ENCODE results near the gene OAS1.
A peak's percentile ranks its signal among the peaks of the same experiment; 100 is the strongest.
"Not testable (repeated sequence)": the region's sequence is repeated elsewhere in the genome, so short reads cannot be mapped to it uniquely, and the experiment has no call there.

OAS1 gene

DNA sequence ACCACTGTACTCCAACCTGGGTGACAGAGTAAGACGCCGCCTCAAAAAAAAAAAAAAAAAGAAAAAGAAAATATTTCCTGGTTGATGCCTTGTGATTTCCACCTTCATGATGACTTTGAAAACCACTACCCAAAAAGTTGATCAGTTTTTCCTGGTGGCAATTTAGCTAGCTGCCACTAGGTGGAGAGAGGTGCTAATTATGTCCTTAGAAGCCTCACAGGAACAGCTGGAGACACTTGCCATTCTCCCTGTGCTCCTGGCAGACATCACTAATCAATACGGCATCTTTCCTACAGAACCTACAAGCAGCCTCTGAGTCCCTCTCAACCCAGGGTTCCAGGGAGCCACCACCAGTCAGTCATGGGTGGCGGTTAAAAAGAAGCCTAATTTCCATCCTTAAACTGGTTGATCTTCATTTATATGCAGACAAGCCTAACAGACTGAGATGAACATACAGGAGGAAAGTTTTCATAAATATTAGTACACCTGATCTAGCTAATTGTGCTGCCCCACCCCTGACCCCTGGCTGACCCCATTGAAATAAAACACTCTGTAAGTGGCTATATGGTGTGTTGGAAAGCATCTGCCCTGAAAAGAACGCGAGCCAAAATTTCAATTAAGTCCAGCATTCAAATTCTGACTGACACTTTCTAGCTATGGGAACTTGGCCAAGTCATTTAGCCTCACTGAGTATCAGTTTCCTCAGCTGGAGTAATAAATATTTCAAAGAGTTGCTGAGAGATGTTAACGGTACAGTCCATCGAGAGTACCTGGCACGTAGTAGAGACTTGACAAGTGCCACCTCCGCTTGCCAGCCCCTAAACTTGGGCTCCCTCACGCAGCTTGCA, 6.2 kb upstream of the OAS1 start:
- peak; percentile 29 for DNase-seq

DNA sequence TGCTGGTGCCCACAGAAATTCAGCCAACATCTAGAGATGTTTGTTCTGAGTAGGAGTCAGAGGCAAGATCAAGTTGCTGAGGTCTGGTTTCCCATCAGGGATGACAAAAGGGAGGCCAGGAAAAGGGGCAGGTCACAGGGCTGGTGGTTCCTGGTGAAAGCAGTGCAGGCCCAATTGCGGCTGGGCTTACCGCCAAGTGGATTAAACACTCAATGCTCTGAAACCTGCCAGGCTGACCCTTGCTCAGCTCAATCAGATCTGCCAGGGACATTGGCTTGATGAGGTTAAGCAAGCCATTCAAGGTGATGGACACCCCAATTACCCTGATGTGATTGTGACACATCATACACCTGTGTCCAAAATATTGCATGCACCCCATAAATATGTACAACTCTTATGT, 5.5 kb upstream of the OAS1 start:
- no peak for DNase-seq

DNA sequence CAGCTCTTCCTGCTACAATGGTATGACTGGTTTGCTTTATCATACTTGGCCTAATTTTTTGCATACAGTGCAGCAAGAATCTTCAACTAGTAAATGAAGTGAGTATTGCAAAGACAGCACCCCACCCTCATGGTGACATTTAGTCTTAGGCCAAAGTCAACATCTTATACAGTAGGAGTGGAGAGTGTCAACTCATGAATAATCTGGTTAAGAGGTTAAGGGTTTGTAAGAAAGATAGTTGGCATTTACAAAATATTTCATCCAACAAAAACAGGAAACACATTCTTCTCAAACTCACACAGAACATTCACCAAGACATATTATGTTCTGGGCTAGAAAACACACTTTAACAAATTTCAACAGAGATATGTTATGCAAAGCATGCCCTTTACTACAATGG, 2.2 kb upstream of the OAS1 start:
- no peak for DNase-seq

DNA sequence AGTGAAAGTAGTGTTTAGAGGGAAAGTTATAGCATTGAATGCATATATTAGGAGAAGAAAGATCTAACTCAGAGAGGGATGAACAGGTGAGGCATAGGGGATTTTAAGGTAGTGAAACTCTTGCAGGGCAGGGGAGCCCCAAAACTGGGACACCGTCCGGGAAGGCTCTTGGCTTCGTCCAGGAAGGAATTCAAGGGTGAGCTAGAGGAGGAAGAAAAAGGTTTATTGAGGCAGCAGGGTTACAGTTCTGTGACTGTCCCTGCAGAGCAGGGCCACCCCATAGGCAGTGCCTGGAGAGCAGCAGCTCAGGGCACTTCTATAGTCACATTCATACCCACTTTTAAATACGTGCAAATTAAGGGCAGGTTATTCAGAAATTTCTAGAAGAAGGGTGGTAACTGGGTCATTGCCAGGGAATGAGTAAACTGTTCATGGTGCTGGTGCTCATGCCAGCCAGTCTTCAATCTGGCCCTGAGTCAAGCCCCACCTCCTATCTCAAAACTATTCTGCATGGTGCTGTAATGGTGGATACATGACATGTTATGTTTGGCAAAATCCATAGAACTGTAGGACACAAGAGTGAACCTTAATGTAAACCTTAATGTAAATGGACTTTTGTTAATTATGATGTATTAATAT, 1.2 kb upstream of the OAS1 start:
- DNase-seq: no peak

DNA sequence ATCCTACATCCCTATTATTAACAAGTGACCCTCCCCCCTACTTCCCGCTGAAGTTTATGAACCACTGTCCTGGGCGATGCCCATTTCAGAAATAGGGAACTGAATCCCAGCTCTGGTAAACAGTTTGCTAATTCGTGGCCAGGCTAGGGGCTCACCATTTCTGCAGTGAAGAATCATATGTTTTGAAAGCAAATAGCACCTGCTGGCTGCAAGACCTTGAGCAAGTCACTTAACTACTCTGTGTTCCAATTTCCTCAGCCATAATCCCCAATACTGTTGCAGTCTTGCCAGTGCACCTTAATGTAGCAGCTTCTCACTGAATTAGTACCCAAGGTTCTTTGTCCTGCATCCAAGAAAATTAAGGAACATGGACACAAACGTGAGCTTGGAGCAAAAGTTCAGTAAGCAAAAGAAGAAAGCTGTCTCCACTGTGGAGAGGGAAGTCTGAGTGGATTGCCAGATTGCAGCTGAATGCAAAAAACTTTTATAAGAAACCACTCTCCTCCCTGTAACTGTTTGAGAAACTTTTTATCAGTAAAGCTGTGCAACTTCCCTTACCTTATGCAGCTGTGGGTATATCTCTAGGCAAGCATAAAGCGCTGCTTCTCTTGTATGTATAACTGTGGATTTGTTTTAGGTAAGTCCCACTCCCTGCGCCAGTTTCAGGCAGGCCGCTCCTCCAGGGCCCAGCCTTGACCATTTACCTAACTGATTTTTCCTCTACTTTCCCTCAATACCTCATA, 824 bp downstream of the OAS1 start:
- peak; percentile 28 for DNase-seq

DNA sequence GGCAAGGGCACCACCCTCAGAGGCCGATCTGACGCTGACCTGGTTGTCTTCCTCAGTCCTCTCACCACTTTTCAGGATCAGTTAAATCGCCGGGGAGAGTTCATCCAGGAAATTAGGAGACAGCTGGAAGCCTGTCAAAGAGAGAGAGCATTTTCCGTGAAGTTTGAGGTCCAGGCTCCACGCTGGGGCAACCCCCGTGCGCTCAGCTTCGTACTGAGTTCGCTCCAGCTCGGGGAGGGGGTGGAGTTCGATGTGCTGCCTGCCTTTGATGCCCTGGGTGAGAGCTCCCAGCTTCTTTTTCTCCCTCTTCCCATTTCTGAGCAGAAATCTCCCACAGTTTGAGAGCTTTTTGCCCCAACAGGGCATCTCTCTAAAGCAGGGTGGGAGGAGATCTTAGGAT, 1.8 kb downstream of the OAS1 start:
- no peak for DNase-seq

DNA sequence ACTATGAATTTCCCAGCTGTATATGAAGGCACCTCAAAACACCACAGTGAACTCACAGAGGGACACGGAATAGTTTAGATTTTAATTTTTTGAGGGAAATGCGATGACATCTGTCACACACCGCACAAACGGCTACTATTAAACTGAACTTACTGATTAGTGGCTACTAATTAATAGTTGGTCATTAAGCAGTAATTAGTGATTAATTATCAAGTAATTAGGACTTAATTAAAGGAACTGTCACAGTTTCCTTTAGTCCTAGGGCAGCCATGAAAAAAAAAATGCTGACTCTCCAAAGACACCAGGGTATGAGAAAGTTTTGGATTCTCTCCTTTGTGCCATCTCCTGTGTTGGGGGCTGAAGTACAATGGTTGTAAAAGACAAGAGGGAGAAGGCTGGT, 2.9 kb downstream of the OAS1 start:
- no peak for DNase-seq

DNA sequence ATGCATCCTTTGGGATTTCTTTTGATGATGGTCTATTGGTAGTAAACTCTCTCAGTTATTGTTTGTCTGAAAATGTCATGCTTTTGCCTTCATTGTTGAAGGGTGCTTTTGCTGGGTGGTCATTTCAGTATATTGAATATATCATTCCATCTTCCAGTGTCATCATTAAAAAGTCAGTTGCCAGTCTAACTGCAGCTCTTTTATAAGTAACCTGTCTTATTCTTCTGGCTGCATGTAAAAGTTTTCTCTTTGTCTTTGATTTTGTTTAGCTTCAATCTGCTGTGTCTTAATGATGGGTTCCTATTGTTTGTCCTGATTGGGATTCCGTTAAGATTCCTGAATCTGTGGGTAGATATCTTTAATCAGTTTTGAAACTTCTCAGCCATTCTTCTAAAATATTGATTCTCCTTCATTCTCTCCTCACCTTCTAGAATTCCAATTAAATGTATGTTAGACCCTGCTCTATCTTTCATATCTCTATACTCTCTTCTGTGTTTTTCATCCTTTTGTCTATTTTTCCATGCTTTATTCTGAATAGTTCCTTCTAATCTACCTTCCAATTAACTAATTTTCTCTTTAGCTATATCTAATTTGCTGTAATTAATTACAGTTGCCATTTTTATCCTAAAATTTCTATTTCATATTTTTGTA, 6.4 kb downstream of the OAS1 start:
- DNase-seq: no peak

DNA sequence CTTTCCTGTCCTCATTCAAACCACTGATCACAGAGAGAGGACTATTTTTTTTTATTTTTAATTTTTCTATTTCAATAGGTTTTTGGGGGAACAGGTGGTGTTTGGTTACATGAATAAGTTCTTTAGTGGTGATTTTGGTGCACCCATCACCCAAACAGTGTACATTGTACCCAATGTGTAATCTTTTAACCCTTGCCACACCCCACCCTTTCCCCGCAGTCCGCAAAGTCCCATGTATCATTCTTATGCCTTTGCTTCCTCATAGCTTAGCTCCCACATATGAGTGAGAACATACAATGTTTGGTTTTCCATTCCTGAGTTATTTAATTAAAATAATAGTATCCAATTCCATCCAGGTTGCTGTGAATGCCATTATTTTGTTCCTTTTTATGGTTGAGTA, 7.1 kb downstream of the OAS1 start:
- DNase-seq: not testable (repeated sequence)

DNA sequence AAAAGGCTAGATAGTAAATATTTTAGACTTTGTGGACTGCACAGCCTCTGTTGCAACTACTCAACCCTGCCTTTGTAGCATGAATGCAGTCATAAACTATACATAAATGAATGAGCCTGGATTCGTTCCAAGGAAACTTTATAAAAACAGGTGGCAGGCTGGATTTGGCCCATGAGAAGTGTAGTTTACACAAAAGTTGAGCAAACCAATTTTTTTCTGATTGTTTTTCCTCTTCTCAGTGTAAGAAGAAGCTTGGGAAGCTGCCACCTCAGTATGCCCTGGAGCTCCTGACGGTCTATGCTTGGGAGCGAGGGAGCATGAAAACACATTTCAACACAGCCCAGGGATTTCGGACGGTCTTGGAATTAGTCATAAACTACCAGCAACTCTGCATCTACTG, 9.5 kb downstream of the OAS1 start:
- DNase-seq: no peak

DNA sequence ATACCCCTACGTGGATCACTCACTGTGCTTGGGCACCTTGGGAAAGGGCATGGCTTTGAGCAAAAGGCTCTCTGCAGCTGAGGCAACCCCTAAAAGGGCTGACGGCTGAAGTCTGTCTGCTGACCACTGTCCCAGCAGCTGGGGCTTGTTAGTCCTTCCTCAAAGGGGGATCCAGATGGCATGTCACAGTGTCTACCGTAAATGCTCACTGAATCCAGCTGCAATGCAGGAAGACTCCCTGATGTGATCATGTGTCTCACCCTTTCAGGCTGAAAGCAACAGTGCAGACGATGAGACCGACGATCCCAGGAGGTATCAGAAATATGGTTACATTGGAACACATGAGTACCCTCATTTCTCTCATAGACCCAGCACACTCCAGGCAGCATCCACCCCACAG, 12.4 kb downstream of the OAS1 start:
- DNase-seq: no peak

DNA sequence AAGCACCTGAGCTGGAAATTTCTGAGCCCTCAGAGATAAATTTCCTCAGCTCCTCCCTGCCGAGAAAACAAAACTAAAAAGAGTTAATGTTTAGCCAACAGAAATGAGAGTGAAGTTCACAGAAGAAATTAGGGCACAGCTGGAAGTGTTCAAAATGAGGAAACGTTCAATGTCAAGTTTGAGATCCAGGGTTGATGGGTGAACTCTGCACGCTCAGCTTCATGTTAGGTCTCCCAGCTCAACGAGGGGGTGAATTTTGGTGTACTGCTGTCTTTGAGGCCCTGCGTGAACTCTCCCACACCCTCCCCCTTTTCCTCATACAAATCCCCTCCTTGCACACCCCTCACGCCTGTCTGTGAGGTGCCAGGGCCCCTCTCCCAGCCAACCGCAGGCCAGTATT, 18.2 kb downstream of the OAS1 start:
- DNase-seq: no peak

DNA sequence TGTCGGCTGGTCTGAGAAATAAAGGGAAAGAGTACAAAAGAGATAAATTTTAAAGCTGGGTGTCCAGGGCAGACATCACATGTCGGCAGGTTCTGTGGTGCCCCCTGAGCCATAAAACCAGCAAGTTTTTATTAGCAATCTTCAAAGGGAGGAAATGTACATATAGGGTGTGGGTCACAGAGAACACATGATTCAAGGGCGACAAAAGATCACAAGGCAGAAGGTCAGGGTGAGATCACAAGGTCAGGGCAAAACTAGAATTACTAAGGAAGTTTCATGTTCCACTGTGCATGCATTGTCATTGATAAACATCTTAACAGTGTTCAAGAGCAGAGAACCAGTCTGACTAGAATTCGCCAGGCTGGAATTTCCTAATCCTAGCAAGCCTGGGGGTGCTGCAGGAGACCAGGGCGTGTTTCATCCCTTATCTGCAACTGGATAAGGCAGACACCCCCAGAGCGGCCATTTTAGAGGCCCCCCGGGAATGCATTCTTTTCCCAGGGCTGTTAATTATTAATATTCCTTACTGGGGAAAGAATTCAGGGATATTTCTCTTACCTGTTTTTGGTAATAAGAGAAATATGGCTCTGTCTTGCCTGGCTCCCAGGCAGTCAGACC, 19.8 kb downstream of the OAS1 start:
- not testable (repeated sequence) for DNase-seq

DNA sequence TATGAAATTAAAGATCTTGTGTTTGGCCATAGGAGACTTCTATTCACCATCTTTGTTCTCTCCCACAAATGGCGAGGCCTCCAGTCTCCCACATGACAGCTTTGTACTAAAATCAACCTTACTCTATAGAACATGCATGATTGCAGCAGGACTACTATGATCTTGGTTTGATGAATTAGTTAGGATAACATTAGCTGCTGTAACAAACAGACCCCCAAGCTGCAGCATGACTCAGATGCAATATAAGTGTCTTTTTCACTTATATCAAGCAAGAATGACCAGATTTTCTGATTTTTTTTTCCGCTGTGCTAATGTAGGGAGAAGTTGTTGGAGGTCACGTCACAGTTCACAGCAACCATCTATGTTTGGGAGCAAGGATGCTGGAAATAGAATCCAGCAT, 20.7 kb downstream of the OAS1 start:
- no peak for DNase-seq

DNA sequence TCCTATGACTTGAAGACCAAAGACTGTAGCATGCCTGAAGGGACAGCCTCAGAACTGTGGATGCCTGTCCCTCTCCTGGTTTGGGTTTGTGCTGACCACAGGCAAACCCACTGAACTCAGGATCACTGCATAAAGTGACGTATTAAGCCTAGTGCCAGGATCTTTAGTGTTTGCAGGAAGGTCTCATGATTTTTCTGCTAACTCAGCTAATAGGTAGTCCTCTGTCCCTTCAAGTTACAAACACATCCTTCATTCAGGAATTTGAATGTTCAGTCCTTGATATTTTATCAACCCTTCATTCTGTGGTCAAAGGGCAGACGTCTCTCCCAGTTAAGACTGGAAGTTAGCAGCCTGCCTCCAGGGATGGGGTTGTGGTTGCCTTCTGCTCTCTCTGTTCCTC, 21.2 kb downstream of the OAS1 start:
- DNase-seq: no peak

DNA sequence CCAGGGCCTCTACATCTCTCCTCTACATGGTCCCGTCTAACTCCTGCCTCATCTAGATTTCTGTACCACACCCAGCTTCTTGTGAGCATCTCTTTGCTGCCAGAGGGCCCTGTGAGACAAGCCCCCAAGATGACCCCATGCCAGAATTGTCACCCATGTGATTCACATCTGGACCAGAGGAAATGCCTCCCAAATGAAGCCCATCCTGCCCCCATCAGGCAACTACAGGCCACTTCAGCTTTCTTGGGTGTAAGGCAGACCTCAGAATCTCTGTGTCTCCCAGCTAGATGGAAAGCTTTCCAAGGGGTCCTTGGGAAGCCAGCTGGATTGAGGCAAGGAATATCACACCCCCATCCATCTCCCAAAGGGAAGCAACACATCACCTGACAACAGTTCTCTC, 22.2 kb downstream of the OAS1 start:
- DNase-seq: no peak

DNA sequence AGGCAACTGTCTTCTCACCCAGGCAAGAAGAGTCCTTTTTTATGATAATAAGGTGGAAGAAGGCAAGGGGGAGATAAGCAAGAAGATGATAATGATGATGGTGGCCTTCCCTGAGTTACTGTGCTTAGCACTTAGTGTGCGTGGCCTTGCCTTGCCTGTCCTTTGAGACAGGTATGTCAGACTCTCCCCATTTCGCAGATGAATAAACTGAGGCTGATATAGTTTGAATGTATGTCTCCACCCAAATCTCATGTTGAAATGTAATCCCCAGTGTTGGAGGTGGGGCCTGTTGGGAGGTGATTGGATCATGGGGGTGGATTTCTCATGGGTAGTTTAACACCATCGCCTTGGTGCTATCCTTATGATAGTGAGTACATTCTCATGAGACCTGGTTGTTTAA, 23.0 kb downstream of the OAS1 start:
- DNase-seq: no peak

DNA sequence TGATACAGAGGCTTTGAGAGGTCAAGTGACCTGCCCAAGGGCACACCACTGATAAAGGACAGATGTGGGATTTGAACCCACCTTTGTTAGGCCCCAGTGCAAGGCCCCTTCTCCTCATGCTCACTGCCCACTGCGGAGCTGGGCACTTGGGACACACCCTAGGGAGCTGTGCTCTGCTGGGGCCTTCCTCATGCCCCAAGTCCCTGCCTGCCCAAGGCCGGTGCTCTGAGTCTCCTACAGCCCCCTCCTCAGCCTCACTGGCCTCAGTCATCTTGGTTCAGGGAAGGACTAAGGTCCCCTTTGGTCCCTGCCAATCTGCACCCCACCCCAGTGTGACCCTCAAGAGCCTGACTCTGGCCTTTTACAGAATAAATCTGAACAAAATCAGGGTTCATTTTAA, 23.6 kb downstream of the OAS1 start:
- DNase-seq: no peak

DNA sequence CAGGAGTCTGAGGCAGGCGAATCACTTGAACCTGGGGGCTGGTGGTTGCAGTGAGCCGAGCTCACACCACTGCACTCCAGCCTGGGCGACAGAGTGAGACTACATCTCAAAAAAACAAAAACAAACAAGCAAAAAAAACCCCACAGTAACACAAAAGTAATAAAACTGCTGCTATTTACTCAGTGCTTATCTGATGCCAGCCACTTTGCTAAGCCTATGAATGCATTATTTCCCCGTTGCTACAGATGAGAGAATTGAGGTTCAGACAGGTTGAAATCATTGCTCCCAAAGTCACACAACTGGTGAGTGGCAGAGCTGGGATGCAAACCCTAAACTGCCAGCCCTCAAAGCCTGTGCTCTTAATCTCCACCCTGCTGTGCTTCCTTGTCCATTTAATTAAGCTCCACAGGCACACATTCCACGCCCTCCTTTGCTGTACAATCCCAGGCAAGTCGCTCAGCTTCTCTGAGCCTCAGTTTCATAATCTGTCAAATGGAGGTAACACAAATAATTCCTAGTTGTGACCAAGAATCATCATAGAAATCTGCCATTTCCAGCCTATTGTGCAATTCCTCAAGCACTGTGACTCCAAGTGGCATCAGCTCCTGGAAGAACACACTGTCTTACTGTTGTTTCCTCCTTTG, 25.8 kb downstream of the OAS1 start:
- no peak for DNase-seq

DNA sequence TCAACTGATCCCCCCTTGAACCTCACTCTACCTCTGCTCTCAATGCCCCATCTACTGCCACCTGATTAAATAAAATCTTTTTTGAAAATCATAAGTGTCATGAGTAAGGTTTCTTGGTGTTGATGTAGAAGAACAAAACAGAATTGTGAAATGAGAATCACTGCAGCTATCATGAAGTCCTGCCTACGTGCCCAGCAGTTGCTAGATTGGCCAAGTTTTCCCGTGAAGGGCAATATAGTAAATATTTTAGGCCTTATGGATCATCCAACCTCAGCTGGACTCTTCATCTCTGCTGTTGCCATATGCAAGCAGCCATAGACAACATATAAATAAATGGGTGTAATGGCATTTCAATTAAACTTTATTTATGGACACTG, 26.4 kb downstream of the OAS1 start:
- no peak for DNase-seq

DNA sequence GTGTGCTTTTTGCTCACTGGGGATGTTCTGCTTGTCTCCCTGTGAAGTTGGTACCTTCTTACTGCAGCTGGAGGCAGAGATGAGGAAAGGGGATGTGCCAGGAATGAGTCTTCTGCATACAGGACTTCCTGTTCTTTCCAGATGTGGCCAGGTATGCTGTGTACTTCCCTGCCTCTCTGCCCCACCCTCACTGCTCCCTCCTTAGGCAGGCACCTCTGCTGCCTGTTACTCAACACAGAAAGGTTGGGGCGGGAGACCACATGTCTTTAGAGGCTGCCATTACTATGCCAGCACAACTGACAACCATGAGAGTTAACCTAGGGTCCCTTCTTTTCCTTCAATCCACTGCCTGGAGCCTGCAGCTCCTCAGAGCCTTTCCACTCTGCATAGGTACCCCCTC, 29.5 kb downstream of the OAS1 start:
- no peak for DNase-seq

DNA sequence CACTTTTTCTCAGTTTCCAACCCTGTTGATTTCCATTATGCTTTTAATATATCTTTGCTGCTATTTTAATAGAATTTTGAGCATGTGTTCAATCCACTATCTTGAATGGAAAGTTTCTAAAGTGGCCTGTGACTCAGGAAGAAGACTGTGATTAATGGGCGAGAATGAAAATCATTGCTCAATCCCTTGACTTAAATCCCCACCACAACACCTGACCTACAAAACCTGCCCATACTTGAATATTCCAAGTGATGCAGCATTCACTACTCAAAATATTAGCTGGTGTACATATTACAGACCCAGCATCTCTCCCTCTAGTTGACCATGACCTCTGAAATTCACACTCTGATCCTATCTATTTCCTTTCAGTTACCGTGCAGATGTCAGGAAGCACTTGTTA, 30.2 kb downstream of the OAS1 start:
- no peak for DNase-seq
